LoVo (cell line): ENCODE data around the gene FLCN.
"Not testable (repeated sequence)": the region's sequence is repeated elsewhere in the genome, so short reads cannot be mapped to it uniquely, and the experiment has no call there.

ENCODE experiments used
- DNase-seq: peaks from one replicate; pipeline ENCODE4 v3.0.0-alpha.2; 2016; ENCODE audit warnings: low spot score

Gene FLCN

GRCh38 chr17:17186051-17186450, 50.9 kb downstream of the FLCN start:
- DNase-seq, result no peak

GRCh38 chr17:17184985-17185757, 51.8 kb downstream of the FLCN start:
- not testable (repeated sequence) for DNase-seq

- DNase-seq, result no peak
These were observed 53.2 kb downstream of the FLCN start for GRCh38 chr17:17183744-17184143.

- no peak for DNase-seq
These were observed 54.3 kb downstream of the FLCN start for GRCh38 chr17:17182598-17183136.

- no peak for DNase-seq
These were observed 55.0 kb downstream of the FLCN start for GRCh38 chr17:17181666-17182597.

GRCh38 chr17:17180741-17181525, 56.0 kb downstream of the FLCN start:
- no peak for DNase-seq

GRCh38 chr17:17180141-17180603, 56.8 kb downstream of the FLCN start:
- no peak for DNase-seq

- no peak for DNase-seq
These were observed 57.6 kb downstream of the FLCN start for GRCh38 chr17:17179371-17179827.

GRCh38 chr17:17177176-17177575, 59.8 kb downstream of the FLCN start:
- no peak for DNase-seq

- no peak for DNase-seq
These were observed 60.6 kb downstream of the FLCN start for GRCh38 chr17:17176341-17176740.

GRCh38 chr17:17175917-17176316, 61.1 kb downstream of the FLCN start:
- DNase-seq, result no peak

GRCh38 chr17:17175340-17175739, 61.6 kb downstream of the FLCN start:
- DNase-seq, result no peak

GRCh38 chr17:17173921-17174320, 63.0 kb downstream of the FLCN start:
- DNase-seq, result no peak

- no peak for DNase-seq
These were observed 64.0 kb downstream of the FLCN start for GRCh38 chr17:17172990-17173389.

GRCh38 chr17:17172001-17172939, 64.7 kb downstream of the FLCN start:
- DNase-seq, result no peak

GRCh38 chr17:17171186-17171585, 65.8 kb downstream of the FLCN start:
- no peak for DNase-seq

GRCh38 chr17:17170346-17170985, 66.5 kb downstream of the FLCN start:
- no peak for DNase-seq

- no peak for DNase-seq
These were observed 67.6 kb downstream of the FLCN start for GRCh38 chr17:17169396-17169795.

GRCh38 chr17:17168401-17168800, 68.6 kb downstream of the FLCN start:
- no peak for DNase-seq

- DNase-seq, result no peak
These were observed 69.0 kb downstream of the FLCN start for GRCh38 chr17:17167986-17168385.
